K562 (cell line): ENCODE results near the gene SHISA6. TPM values are rescaled to one million over a fixed set of nuclear protein-coding genes. Genes with fewer than 3 reads are reported as not detected.

Experiments
- ATAC-seq: fragments of 200-7000 bp; cut with Tn5 transposase; 3 replicates; pipeline ENCODE4 v1.9.1; 2020; ENCODE audit warnings: moderate library complexity
- BruUV-seq: library from RNA; stranded (reverse); fragments of 400-500 nt; replicated peaks from 2 replicates; lab custom pipeline; 2021; lab: Mats Ljungman, UMichigan
- CTCF ChIA-PET: fragments of 300-600 bp; formaldehyde crosslinking; extraction: SDS; loops from one replicate; lab custom pipeline; 2021; ENCODE audit warnings: low intra/inter-chr PET ratio; lab: Yijun Ruan, JAX
- POLR2A ChIA-PET: fragments of 300-600, 350-650 bp; sonication (Branson Sonifier 250); formaldehyde crosslinking; extraction: SDS; loops from one replicate; lab custom pipeline; 2021; ENCODE audit warnings: antibody characterized with exemption, inconsistent platforms; lab: Yijun Ruan, JAX
- DNase-seq, 4 experiments: peaks; one replicate each; pipeline versions ENCODE4 v3.0.0 to v3.0.0-alpha.2; 2011 to 2018; ENCODE audit warnings: low spot score in 3 of 4, mixed read lengths in 3 of 4; ENCODE audit errors: extremely low read depth in 1 of 4
- FAIRE-seq: peaks from 2 replicates; lab custom pipeline; 2011; peaks lifted over from hg19 to GRCh38; lab: Jason Lieb, UNC
- H2AFZ ChIP-seq: 2 replicates; pipeline ENCODE4 v1.6.0; 2011; ENCODE audit warnings: low read depth, low read length, control low read depth, inconsistent platforms
- H3K27ac ChIP-seq: fragments of 200-600 bp; 3 replicates; pipeline ENCODE4 v1.8.0; 2011; ENCODE audit warnings: low read depth, mild to moderate bottlenecking, control low read depth, inconsistent platforms, low read length, moderate library complexity, mixed read lengths; ENCODE audit errors: extremely low read depth
- H3K27me3 ChIP-seq, 2 experiments: fragments of 300-600 bp in 1 of 2; 2 replicates in 1 of 2; 3 replicates in 1 of 2; pipeline versions ENCODE4 v1.6.0 to v1.8.0; 2011; ENCODE audit warnings: inconsistent platforms in 2 of 2, low read length in 2 of 2, mild to moderate bottlenecking in 1 of 2, mixed read lengths in 1 of 2, moderate library complexity in 1 of 2; ENCODE audit not compliant: control insufficient read depth in 2 of 2, insufficient read depth in 2 of 2
- H3K36me3 ChIP-seq: fragments of 300-600 bp; 3 replicates; pipeline ENCODE4 v1.8.0; 2011; ENCODE audit warnings: mild to moderate bottlenecking, low read length, inconsistent platforms; ENCODE audit not compliant: control insufficient read depth, insufficient read depth
- H3K4me1 ChIP-seq, 2 experiments: fragments of 200-600 bp in 1 of 2; replicated peaks in 1 of 2; 2 replicates in 1 of 2; 3 replicates in 1 of 2; pipeline versions ENCODE4 v1.5.1 to v1.8.0; 2011; ENCODE audit warnings: inconsistent platforms in 2 of 2, low read length in 2 of 2, mild to moderate bottlenecking in 1 of 2, mixed read lengths in 1 of 2, moderate library complexity in 1 of 2; ENCODE audit not compliant: control insufficient read depth in 2 of 2, insufficient read depth in 2 of 2
- H3K4me2 ChIP-seq: 2 replicates; pipeline ENCODE4 v1.6.1; 2011; ENCODE audit warnings: low read length, control low read depth, inconsistent platforms, mixed read lengths; ENCODE audit not compliant: insufficient read depth
- H3K4me3 ChIP-seq: fragments of 200-600 bp; sonication (generic), shearing (Covaris generic); 2 replicates; pipeline ENCODE4 v1.5.1; 2016; ENCODE audit warnings: control low read depth, inconsistent platforms
- H3K79me2 ChIP-seq: fragments of 200-600 bp; 3 replicates; pipeline ENCODE4 v1.8.0; 2011; ENCODE audit warnings: low read length, inconsistent platforms; ENCODE audit not compliant: control insufficient read depth, insufficient read depth
- H3K9ac ChIP-seq, 2 experiments: 2 replicates each; pipeline versions ENCODE4 v1.6.0 to v1.6.1; 2011; ENCODE audit warnings: low read depth in 2 of 2, low read length in 2 of 2, control low read depth in 1 of 2, inconsistent platforms in 1 of 2, mild to moderate bottlenecking in 1 of 2, mixed read lengths in 1 of 2; ENCODE audit not compliant: insufficient read depth in 1 of 2
- H3K9me1 ChIP-seq: one replicate; pipeline ENCODE4 v1.6.0; 2011; ENCODE audit warnings: inconsistent platforms, mild to moderate bottlenecking, low read length, moderate library complexity; ENCODE audit not compliant: control insufficient read depth, insufficient read depth
- H3K9me3 ChIP-seq: replicated peaks from 2 replicates; pipeline ENCODE4 v1.5.1; 2011; ENCODE audit warnings: low read depth, low read length, inconsistent platforms; ENCODE audit not compliant: control insufficient read depth, insufficient read depth
- H4K20me1 ChIP-seq: replicated peaks from 2 replicates; pipeline ENCODE4 v1.6.1; 2011; ENCODE audit warnings: low read length, inconsistent platforms, mixed read lengths; ENCODE audit not compliant: control insufficient read depth, insufficient read depth
- BCL6 ChIP-seq: fragments of 250-450 bp; sonication (Bioruptor Pico); IDR thresholded peaks from 2 replicates; pipeline ENCODE4 v1.4.0; 2020
- BRF2 ChIP-seq: IDR thresholded peaks from 3 replicates; pipeline ENCODE4 v1.6.1; 2011; ENCODE audit warnings: borderline replicate concordance, mild to moderate bottlenecking; ENCODE audit not compliant: insufficient read length, insufficient read depth
- E2F4 ChIP-seq: sonication (generic); formaldehyde crosslinking; IDR thresholded peaks from 2 replicates; pipeline ENCODE4 v1.8.0; 2022; ENCODE audit warnings: mild to moderate bottlenecking, low read depth, missing genetic modification reagents
- FOXA3 ChIP-seq, 2 experiments: fragments of 450-650 bp in 1 of 2; sonication (generic) in 1 of 2; formaldehyde crosslinking; IDR thresholded peaks in 1 of 2; conservative IDR thresholded peaks in 1 of 2; 2 replicates each; pipeline versions ENCODE4 v1.4.0 to v1.8.0; 2020 to 2022; ENCODE audit warnings: mild to moderate bottlenecking in 2 of 2, missing genetic modification reagents in 1 of 2
- GABPB1 ChIP-seq: sonication (generic); formaldehyde crosslinking; IDR thresholded peaks from 2 replicates; pipeline ENCODE4 v1.8.0; 2022; ENCODE audit warnings: mild to moderate bottlenecking, missing genetic modification reagents
- HLTF ChIP-seq: fragments of 450-650 bp; IDR thresholded peaks from 2 replicates; pipeline ENCODE4 v1.6.1; 2016
- MAFG ChIP-seq: fragments of 450-650 bp; conservative IDR thresholded peaks from 2 replicates; pipeline ENCODE4 v1.6.1; 2016; ENCODE audit warnings: missing genetic modification characterization, missing compliant biosample characterization
- USF1 ChIP-seq: sonication (generic); formaldehyde crosslinking; IDR thresholded peaks from 2 replicates; pipeline ENCODE4 v1.9.0; 2022; ENCODE audit warnings: mild to moderate bottlenecking, missing genetic modification reagents
- YY1 ChIP-seq, 3 experiments: IDR thresholded peaks; 2 replicates each; pipeline ENCODE4 v1.6.1; 2011; ENCODE audit warnings: low read length in 2 of 3, mild to moderate bottlenecking in 2 of 3, moderate library complexity in 2 of 3, borderline replicate concordance in 1 of 3, control low read depth in 1 of 3, low read depth in 1 of 3; ENCODE audit not compliant: insufficient read depth in 3 of 3, insufficient replicate concordance in 2 of 3, control insufficient read depth in 1 of 3, insufficient read length in 1 of 3; ENCODE audit errors: extremely low read depth in 1 of 3
- ZC3H4 ChIP-seq: sonication (generic); formaldehyde crosslinking; IDR thresholded peaks from 2 replicates; pipeline ENCODE4 v1.9.0; 2021; ENCODE audit warnings: missing genetic modification reagents, borderline replicate concordance
- ZNF695 ChIP-seq: fragments of 450-650 bp; formaldehyde crosslinking; IDR thresholded peaks from 2 replicates; pipeline ENCODE4 v1.4.0; 2020; ENCODE audit warnings: mild to moderate bottlenecking, moderate library complexity
- ZNF707 ChIP-seq: fragments of 250-450 bp; sonication (Bioruptor Pico); conservative IDR thresholded peaks from 2 replicates; pipeline ENCODE4 v1.8.0; 2022; ENCODE audit warnings: inconsistent platforms, mild to moderate bottlenecking, moderate library complexity
- ZNF717 ChIP-seq: fragments of 250-450 bp; sonication (Bioruptor Pico); IDR thresholded peaks from 2 replicates; pipeline ENCODE4 v1.5.0; 2021
- WGBS: fragments of 100-300 bp; shearing (Covaris generic); methylation state at CpG from one replicate; pipeline ENCODE4 v1.1.6; 2016; ENCODE audit warnings: low coverage, mixed read lengths; ENCODE audit not compliant: insufficient coverage; ENCODE audit errors: missing lambda C conversion rate; 5-methylcytosine and 5-hydroxymethylcytosine counted together
- in situ Hi-C: fragments of 300-500 bp; cut with MboI; formaldehyde crosslinking; loops from 4 replicates; pipeline ENCODE4 v1.15.0; 2018; ENCODE audit warnings: inconsistent platforms, mixed read lengths
- intact Hi-C: fragments of 100-400 bp; cut with micrococcal nuclease; formaldehyde crosslinking; loops from 2 replicates; pipeline ENCODE4 v1.14.2; 2022
- polyA plus RNA-seq, 8 experiments: library from polyadenylated mRNA; depleted of rRNA in 4 of 8; stranded (reverse) in 5 of 8; unstranded in 3 of 8; fragments of >200 nt; fragmentation: Nextera tagmentation in 2 of 8; fragmentation: Illumina TruSeq in 1 of 8; extraction: Ambion mirVana in 2 of 8; extraction: Trizol in 1 of 8; gene quantifications; 2 replicates each; pipeline versions ENCODE4 v1.2.1 to v1.2.3, GENCODE V29; 2011 to 2014; ENCODE audit warnings: inconsistent platforms in 1 of 8, missing spikeins in 1 of 8
- total RNA-seq, 7 experiments: library from RNA; depleted of rRNA in 6 of 7; stranded (reverse); fragments of >200 nt in 6 of 7; fragmentation: Illumina TruSeq in 2 of 7; extraction: Trizol in 2 of 7; gene quantifications; 2 replicates each; pipeline versions ENCODE4 v1.2.1 to v1.2.3, GENCODE V29; 2011 to 2021; ENCODE audit warnings: low replicate concordance in 1 of 7

Gene SHISA6
- total and polyA plus RNA-seq, 9 of the 15 experiments (the other 6 are each of a cell fraction or from before 2014, with no cell fraction given), result not detected

GRCh38 chr17:11404431-11405276 is 163.6 kb downstream of the SHISA6 start:
- 3% methylated on average over 7 of the region's 8 CpGs for whole genome bisulfite sequencing
- intact Hi-C loops, result no loop called here

More at GRCh38 chr17:11404431-11405276, 163.6 kb downstream of the SHISA6 start:
- Histone ChIP-seq H3K27ac (no peak overlapping the region), H3K9me1 (no peaks in the 10 kb centered on the region), H4K20me1 (no peaks in the 10 kb centered on the region), H3K4me1 (no peaks in the 10 kb centered on the region), H3K79me2 (no peaks in the 10 kb centered on the region), H3K9me3 (no peaks in the 10 kb centered on the region), H3K4me2 (no peak overlapping the region), H3K27me3 (no peaks in the 10 kb centered on the region), H3K36me3 (no peaks in the 10 kb centered on the region), H2AFZ (no peak overlapping the region), H3K9ac (no peak overlapping the region), H3K4me3 (no peak overlapping the region)
- TF ChIP-seq MAFG (tag) (no peak), ZC3H4 (no peak), ZNF717 (CRISPR knock-in tag) (no peak), HLTF (no peak), USF1 (CRISPR knock-in tag) (no peak), BRF2 (no peak), YY1 (IDR thresholded peaks at IDR 0.05; ENCODE audit: borderline replicate concordance in 1 of 3, control insufficient read depth in 1 of 3, extremely low read depth in 1 of 3, insufficient read depth in 3 of 3, insufficient read length in 1 of 3, insufficient replicate concordance in 2 of 3, low read depth in 1 of 3, low read length in 2 of 3) (no peak), ZNF707 (CRISPR knock-in tag) (no peak), FOXA3 (CRISPR knock-in tag; conservative IDR thresholded peaks at IDR 0.05 in 1 of 2, IDR thresholded peaks at IDR 0.05 in 1 of 2) (no peak), BCL6 (no peak), ZNF695 (CRISPR knock-in tag) (no peak), E2F4 (CRISPR knock-in tag) (no peak), GABPB1 (CRISPR knock-in tag) (no peak)
- ChIA-PET POLR2A (no interaction called here), CTCF (no interaction called here)
- no TSS peak for BruUV-seq
- in situ Hi-C loops, result no loop called here
- no peak for ATAC-seq
- FAIRE-seq, result no peak
- no peak for DNase-seq
